ENCODE measurements around the gene CYB5B.
"Not testable (repeated sequence)": the region's sequence is repeated elsewhere in the genome, so short reads cannot be mapped to it uniquely, and the experiment has no call there.

CYB5B gene

DNA sequence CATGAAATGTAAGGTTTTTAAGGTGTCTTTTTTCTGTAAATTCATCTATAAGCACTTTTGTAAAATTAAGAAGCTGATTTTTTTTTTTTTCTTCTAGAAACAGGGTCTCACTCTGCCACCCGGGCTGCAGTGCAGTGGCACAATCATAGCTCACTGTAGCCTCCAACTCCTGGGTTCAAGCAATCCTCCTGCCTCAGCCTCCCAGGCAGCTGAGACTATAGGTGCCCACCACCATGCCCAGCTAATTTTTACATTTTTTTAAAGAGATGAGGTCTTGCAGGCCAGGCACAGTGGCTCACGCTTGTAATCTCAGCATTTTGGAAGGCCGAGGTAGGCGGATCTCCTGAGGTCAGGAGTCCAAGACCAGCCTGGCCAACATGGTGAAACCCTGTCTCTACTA is 4.5 kb upstream of the CYB5B start:
- H3K4me1 ChIP-seq (ENCODE audit: control insufficient read depth in 1 of 2, insufficient read depth in 1 of 2, low read depth in 1 of 2, low read length in 1 of 2), result peaks cover 4 to 6% of the 10 kb centered on the region in 2 experiments
- TF ChIP-seq, protein P1, sequence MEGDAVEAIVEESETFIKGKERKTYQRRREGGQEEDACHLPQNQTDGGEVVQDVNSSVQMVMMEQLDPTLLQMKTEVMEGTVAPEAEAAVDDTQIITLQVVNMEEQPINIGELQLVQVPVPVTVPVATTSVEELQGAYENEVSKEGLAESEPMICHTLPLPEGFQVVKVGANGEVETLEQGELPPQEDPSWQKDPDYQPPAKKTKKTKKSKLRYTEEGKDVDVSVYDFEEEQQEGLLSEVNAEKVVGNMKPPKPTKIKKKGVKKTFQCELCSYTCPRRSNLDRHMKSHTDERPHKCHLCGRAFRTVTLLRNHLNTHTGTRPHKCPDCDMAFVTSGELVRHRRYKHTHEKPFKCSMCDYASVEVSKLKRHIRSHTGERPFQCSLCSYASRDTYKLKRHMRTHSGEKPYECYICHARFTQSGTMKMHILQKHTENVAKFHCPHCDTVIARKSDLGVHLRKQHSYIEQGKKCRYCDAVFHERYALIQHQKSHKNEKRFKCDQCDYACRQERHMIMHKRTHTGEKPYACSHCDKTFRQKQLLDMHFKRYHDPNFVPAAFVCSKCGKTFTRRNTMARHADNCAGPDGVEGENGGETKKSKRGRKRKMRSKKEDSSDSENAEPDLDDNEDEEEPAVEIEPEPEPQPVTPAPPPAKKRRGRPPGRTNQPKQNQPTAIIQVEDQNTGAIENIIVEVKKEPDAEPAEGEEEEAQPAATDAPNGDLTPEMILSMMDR (IDR thresholded peaks at IDR 0.05), result no peak
- no peaks in the 10 kb centered on the region for H3K27me3 ChIP-seq
- no peaks in the 10 kb centered on the region for H3K9me3 ChIP-seq
- H3K4me3 ChIP-seq (ENCODE audit: low read depth in 1 of 2, low read length in 1 of 2), result no peak overlapping the region
- H3K36me3 ChIP-seq, result no peaks in the 10 kb centered on the region
- H3K27ac ChIP-seq, result no peak overlapping the region

DNA sequence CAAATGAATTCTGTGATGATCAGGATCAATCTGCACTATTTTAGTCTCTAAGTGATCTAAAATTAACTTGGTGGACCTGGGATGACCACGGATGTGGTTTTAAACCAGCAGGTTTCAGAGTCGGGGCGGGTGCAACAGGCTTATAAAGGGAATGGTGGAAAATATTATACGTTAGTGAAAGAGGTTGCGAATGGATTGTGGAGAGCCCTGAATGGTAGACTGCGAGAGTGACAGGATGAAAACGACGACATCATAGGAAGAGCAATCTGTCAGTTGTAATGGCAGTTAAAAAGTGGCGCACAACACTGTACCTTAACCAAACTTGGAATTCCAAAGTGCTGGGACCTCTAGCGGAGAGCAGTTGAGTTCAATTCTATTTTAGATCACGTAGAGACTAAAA is 1.2 kb upstream of the CYB5B start:
- Histone ChIP-seq H3K36me3 (peaks cover 3% of the 10 kb centered on the region), H3K4me3 (ENCODE audit: low read depth in 1 of 2, low read length in 1 of 2) (no peak overlapping the region), H3K9me3 (no peaks in the 10 kb centered on the region), H3K27ac (no peak overlapping the region), H3K4me1 (ENCODE audit: control insufficient read depth in 1 of 2, insufficient read depth in 1 of 2, low read depth in 1 of 2, low read length in 1 of 2) (peaks cover 8 to 9% of the 10 kb centered on the region in 2 experiments), H3K27me3 (no peaks in the 10 kb centered on the region)
- TF ChIP-seq, protein P1 (IDR thresholded peaks at IDR 0.05), result no peak

DNA sequence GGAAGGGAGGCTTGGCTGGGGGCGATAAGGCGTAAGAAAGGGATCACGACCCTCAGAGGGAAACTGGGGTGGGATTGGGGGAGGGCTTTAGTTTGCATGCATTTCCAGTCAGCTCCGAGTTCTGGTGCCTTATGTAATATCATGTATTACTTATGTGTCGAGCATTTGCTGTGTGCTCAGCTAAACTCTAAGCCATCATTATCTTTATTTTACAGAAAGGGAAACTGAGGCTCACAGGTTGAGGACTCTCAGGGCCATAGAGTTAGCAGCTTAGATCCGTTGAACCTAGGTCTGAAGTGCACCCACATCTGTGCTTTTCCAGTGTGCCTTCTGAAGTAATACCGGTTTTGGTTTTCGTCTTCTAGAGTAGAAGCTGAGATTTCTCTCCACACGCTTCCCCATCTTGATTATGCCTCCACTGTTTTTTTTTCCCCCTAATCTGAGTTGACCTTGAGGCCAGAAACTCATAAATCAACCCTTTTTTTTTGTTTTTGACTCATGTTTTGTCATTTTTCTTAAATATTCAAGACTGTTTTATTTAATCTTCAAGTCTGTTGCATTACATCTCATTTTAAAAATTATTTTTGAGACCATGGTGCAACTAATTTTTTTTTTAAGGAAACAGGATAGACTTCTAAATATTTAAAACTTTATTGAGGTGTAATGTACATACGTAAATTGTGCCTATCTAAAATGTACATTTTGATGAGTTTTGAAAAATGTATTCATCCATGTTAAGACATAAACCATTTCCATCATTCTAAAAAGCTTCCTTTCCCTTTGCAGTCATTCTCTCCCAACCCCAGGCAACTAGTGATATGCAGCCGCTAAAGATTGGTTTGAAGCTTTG is 741 bp downstream of the CYB5B start:
- H3K36me3 ChIP-seq, result peaks cover 3% of the 10 kb centered on the region
- H3K4me3 ChIP-seq (ENCODE audit: low read depth in 1 of 2, low read length in 1 of 2), result peak overlapping the region; percentile 67 to 76
- TF ChIP-seq, protein P1 (IDR thresholded peaks at IDR 0.05), result no peak
- peaks cover 8 to 9% of the 10 kb centered on the region in 2 experiments for H3K4me1 ChIP-seq (ENCODE audit: control insufficient read depth in 1 of 2, insufficient read depth in 1 of 2, low read depth in 1 of 2, low read length in 1 of 2)
- no peaks in the 10 kb centered on the region for H3K27me3 ChIP-seq
- H3K9me3 ChIP-seq, result no peaks in the 10 kb centered on the region
- H3K27ac ChIP-seq, result peak overlapping the region; percentile 70

DNA sequence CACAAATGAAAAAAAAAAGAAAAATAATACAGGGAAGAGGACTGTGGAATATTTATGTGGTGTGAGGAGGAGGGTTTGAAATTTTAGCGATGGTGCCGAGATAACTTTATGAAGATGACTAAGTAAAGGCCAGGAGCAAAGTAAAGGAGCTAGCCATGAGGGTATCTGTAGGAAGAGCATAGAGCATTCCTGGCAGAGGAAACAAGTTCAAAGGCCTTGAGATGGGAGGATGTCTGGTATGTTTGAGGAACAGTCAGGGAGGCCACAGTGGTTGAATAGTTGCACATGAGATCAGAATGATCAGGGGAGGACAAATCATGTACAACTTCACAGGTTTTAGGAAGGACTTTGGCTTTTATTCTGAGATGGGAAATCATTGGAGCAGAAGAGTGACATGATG is 4.2 kb downstream of the CYB5B start:
- TF ChIP-seq, protein P1 (IDR thresholded peaks at IDR 0.05), result no peak
- H3K27me3 ChIP-seq, result no peaks in the 10 kb centered on the region
- peaks cover 21% of the 10 kb centered on the region for H3K36me3 ChIP-seq

DNA sequence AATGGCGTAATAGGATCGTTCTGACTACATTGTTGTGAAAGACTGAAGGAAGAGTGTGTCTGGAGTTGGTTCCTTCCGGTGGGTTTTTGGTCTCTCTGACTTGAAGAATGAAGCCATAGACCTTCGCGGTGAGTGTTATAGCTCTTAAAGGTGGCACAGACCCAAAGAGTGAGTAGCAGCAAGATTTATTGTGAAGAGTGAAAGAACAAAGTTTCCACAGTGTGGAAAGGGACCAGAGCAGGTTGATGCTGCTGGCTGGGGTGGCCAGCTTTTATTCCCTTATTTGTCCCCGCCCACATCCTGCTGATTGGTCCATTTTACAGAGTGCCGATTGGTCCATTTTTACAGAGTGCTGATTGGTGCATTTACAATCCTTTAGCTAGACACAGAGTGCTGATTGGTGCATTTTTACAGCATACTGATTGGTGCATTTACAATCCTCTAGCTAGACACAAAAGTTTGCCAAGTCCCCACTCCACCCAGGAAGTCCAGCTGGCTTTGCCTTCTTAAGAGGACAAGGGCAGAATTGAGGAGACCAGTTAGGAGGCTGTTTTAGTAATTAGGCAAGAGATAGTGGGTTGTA is 4.7 kb downstream of the CYB5B start:
- H3K36me3 ChIP-seq, result peaks cover 21% of the 10 kb centered on the region
- not testable (repeated sequence) for H3K27me3 ChIP-seq, H3K9me3 ChIP-seq

More for the DNA sequence above, 4.2 kb downstream of the CYB5B start:
- Histone ChIP-seq H3K4me3 (ENCODE audit: low read depth in 1 of 2, low read length in 1 of 2) (no peak overlapping the region), H3K27ac (no peak overlapping the region), H3K4me1 (ENCODE audit: control insufficient read depth in 1 of 2, insufficient read depth in 1 of 2, low read depth in 1 of 2, low read length in 1 of 2) (peaks cover 8% of the 10 kb centered on the region in 2 experiments), H3K9me3 (no peaks in the 10 kb centered on the region)

DNA sequence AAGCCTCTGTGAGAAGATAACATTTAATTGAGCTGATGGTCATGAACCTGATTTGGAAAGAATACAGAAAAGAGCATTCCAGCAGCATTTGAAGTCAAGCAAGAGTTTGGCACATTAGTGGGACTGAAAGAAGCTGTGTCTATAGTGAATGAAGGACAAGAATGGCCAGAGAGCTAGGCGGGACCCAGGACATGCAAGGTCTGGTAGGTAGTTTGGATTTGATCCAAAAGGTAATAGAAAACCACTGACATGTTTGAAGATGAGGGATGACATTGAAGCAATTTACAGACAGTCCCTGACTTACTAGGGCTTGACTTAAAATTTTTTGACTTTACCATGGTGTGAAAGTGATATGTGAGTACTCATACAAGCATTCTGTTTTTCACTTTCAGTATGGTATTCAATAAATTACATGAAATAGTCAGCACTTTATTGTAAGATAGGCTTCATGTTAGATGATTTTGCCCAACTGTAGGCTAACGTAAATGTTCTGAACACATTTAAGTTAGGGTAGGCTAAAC is 7.6 kb downstream of the CYB5B start:
- Histone ChIP-seq H3K27ac (no peak overlapping the region), H3K27me3 (no peaks in the 10 kb centered on the region), H3K36me3 (peaks cover 21% of the 10 kb centered on the region), H3K4me3 (ENCODE audit: low read depth in 1 of 2, low read length in 1 of 2) (no peak overlapping the region), H3K9me3 (no peaks in the 10 kb centered on the region), H3K4me1 (ENCODE audit: control insufficient read depth in 1 of 2, insufficient read depth in 1 of 2, low read depth in 1 of 2, low read length in 1 of 2) (peaks cover 10 to 11% of the 10 kb centered on the region in 2 experiments)
- TF ChIP-seq, protein P1 (IDR thresholded peaks at IDR 0.05), result no peak

More for the DNA sequence above, 4.7 kb downstream of the CYB5B start:
- not testable (repeated sequence) for H3K4me1 ChIP-seq (ENCODE audit: control insufficient read depth in 1 of 2, insufficient read depth in 1 of 2, low read depth in 1 of 2, low read length in 1 of 2); H3K4me3 ChIP-seq (ENCODE audit: low read depth in 1 of 2, low read length in 1 of 2); H3K27ac ChIP-seq
